HUES64 (cell line): ENCODE measurements around the gene EGF.

Experiments
- H3K27ac ChIP-seq: 2 replicates; pipeline ENCODE4 v1.7.0; 2013; ENCODE audit warnings: low read depth, low read length, inconsistent platforms
- H3K27me3 ChIP-seq: 2 replicates; pipeline ENCODE4 v1.6.1; 2013; ENCODE audit warnings: mild to moderate bottlenecking, low read length; ENCODE audit not compliant: insufficient read depth
- H3K36me3 ChIP-seq: 2 replicates; pipeline ENCODE4 v1.6.1; 2013; ENCODE audit warnings: mild to moderate bottlenecking, low read length; ENCODE audit not compliant: insufficient read depth
- H3K4me1 ChIP-seq: 2 replicates; pipeline ENCODE4 v1.6.1; 2013; ENCODE audit warnings: mild to moderate bottlenecking, low read length, moderate library complexity; ENCODE audit not compliant: insufficient read depth
- H3K4me3 ChIP-seq: 2 replicates; pipeline ENCODE4 v1.5.1; 2013; ENCODE audit warnings: mild to moderate bottlenecking, low read length, moderate library complexity
- H3K9ac ChIP-seq: 2 replicates; pipeline ENCODE4 v1.6.1; 2013; ENCODE audit warnings: mild to moderate bottlenecking, low read depth, low read length
- H3K9me3 ChIP-seq: 2 replicates; pipeline ENCODE4 v1.6.1; 2013; ENCODE audit warnings: low read depth, low read length; ENCODE audit not compliant: insufficient read depth
- WGBS: fragments of 150-250, 120-280 bp; methylation state at CpG from one replicate; pipeline ENCODE4 v1.1.7; 2013; ENCODE audit warnings: missing lambda C conversion rate; 5-methylcytosine and 5-hydroxymethylcytosine counted together

The EGF gene

GRCh38 chr4:109962401-109962800, 49.7 kb downstream of the EGF start:
- Histone ChIP-seq H3K4me3 (no peak overlapping the region), H3K27ac (no peak overlapping the region), H3K36me3 (no peaks in the 10 kb centered on the region), H3K9ac (no peak overlapping the region), H3K9me3 (no peaks in the 10 kb centered on the region), H3K27me3 (no peaks in the 10 kb centered on the region), H3K4me1 (no peaks in the 10 kb centered on the region)

- no peaks in the 10 kb centered on the region; the same call in 1 of the 2 replicates for H3K4me1 ChIP-seq
- WGBS, result 97% methylated on average over 2 of the region's 2 CpGs
- no peak overlapping the region for H3K9ac ChIP-seq
- no peak overlapping the region for H3K4me3 ChIP-seq
- H3K36me3 ChIP-seq, result no peaks in the 10 kb centered on the region
- H3K27ac ChIP-seq, result no peak overlapping the region
- no peaks in the 10 kb centered on the region for H3K9me3 ChIP-seq
- no peaks in the 10 kb centered on the region for H3K27me3 ChIP-seq
Measured at GRCh38 chr4:109966891-109967481, 54.3 kb downstream of the EGF start.

- Histone ChIP-seq H3K9me3 (no peaks in the 10 kb centered on the region), H3K4me3 (no peak overlapping the region), H3K27ac (no peak overlapping the region), H3K36me3 (no peaks in the 10 kb centered on the region), H3K9ac (no peak overlapping the region), H3K4me1 (peaks cover 5% of the 10 kb centered on the region), H3K27me3 (no peaks in the 10 kb centered on the region)
- WGBS, result 96% methylated on average over 2 of the region's 5 CpGs
Measured at GRCh38 chr4:109967798-109968520, 55.3 kb downstream of the EGF start.

- WGBS, result 97% methylated on average over 2 of the region's 3 CpGs
- Histone ChIP-seq H3K4me3 (no peak overlapping the region), H3K9me3 (no peaks in the 10 kb centered on the region), H3K27me3 (no peaks in the 10 kb centered on the region), H3K9ac (no peak overlapping the region), H3K36me3 (no peaks in the 10 kb centered on the region), H3K27ac (no peak overlapping the region), H3K4me1 (peaks cover 13% of the 10 kb centered on the region)
Measured at GRCh38 chr4:109969087-109969486, 56.4 kb downstream of the EGF start.

GRCh38 chr4:109969919-109970318, 57.2 kb downstream of the EGF start:
- Histone ChIP-seq H3K27me3 (no peaks in the 10 kb centered on the region), H3K4me3 (no peak overlapping the region), H3K9ac (no peak overlapping the region), H3K4me1 (peaks cover 13% of the 10 kb centered on the region), H3K9me3 (no peaks in the 10 kb centered on the region), H3K27ac (no peak overlapping the region), H3K36me3 (no peaks in the 10 kb centered on the region)
- WGBS, result 94% methylated on average over 6 of the region's 6 CpGs

GRCh38 chr4:109972786-109973528, 60.3 kb downstream of the EGF start:
- Histone ChIP-seq H3K4me3 (peak overlapping the region; percentile 20; the same call in 1 of the 2 replicates), H3K36me3 (no peaks in the 10 kb centered on the region)
- 49% methylated on average over 5 of the region's 5 CpGs for WGBS

GRCh38 chr4:109973529-109973905, 60.8 kb downstream of the EGF start:
- H3K9me3 ChIP-seq, result no peaks in the 10 kb centered on the region
- peak overlapping the region; percentile 20; the same call in 1 of the 2 replicates for H3K4me3 ChIP-seq
- no peak overlapping the region for H3K9ac ChIP-seq
- no peak overlapping the region for H3K27ac ChIP-seq
- WGBS, result 31% methylated on average over 2 of the region's 2 CpGs
- H3K36me3 ChIP-seq, result no peaks in the 10 kb centered on the region
- H3K4me1 ChIP-seq, result peaks cover 16% of the 10 kb centered on the region
- H3K27me3 ChIP-seq, result no peaks in the 10 kb centered on the region

More at GRCh38 chr4:109972786-109973528, 60.3 kb downstream of the EGF start:
- Histone ChIP-seq H3K4me1 (peaks cover 13% of the 10 kb centered on the region), H3K27ac (no peak overlapping the region), H3K27me3 (no peaks in the 10 kb centered on the region), H3K9ac (no peak overlapping the region), H3K9me3 (no peaks in the 10 kb centered on the region)

- H3K27me3 ChIP-seq, result no peaks in the 10 kb centered on the region
- no peak overlapping the region for H3K4me3 ChIP-seq
- no peak overlapping the region for H3K9ac ChIP-seq
- 92% methylated on average over 5 of the region's 6 CpGs for WGBS
- no peak overlapping the region for H3K27ac ChIP-seq
- no peaks in the 10 kb centered on the region for H3K36me3 ChIP-seq
- no peaks in the 10 kb centered on the region for H3K9me3 ChIP-seq
- peaks cover 26% of the 10 kb centered on the region for H3K4me1 ChIP-seq
Measured at GRCh38 chr4:109976189-109976588, 63.5 kb downstream of the EGF start.

- Histone ChIP-seq H3K27me3 (no peaks in the 10 kb centered on the region), H3K4me3 (no peak overlapping the region), H3K9me3 (no peaks in the 10 kb centered on the region), H3K36me3 (no peaks in the 10 kb centered on the region), H3K27ac (no peak overlapping the region), H3K4me1 (peaks cover 20% of the 10 kb centered on the region), H3K9ac (no peak overlapping the region)
- 93% methylated on average over 1 of the region's 2 CpGs for WGBS
Measured at GRCh38 chr4:109977854-109978501, 65.3 kb downstream of the EGF start.

GRCh38 chr4:109978704-109979454, 66.2 kb downstream of the EGF start:
- no peak overlapping the region for H3K27ac ChIP-seq
- H3K9ac ChIP-seq, result no peak overlapping the region
- H3K36me3 ChIP-seq, result no peaks in the 10 kb centered on the region
- no peaks in the 10 kb centered on the region for H3K9me3 ChIP-seq
- H3K4me3 ChIP-seq, result no peak overlapping the region
- H3K4me1 ChIP-seq, result peaks cover 13% of the 10 kb centered on the region
- 86% methylated on average over 4 of the region's 5 CpGs for WGBS
- no peaks in the 10 kb centered on the region for H3K27me3 ChIP-seq
